GM15510 (cell line): ENCODE results near the gene RAB25.

Experiments used
- POLR2A ChIP-seq: IDR thresholded peaks from 3 replicates; pipeline ENCODE4 v1.6.1; 2011; ENCODE audit warnings: borderline replicate concordance; ENCODE audit not compliant: insufficient read length; ENCODE audit errors: extremely low read depth

Gene RAB25

DNA sequence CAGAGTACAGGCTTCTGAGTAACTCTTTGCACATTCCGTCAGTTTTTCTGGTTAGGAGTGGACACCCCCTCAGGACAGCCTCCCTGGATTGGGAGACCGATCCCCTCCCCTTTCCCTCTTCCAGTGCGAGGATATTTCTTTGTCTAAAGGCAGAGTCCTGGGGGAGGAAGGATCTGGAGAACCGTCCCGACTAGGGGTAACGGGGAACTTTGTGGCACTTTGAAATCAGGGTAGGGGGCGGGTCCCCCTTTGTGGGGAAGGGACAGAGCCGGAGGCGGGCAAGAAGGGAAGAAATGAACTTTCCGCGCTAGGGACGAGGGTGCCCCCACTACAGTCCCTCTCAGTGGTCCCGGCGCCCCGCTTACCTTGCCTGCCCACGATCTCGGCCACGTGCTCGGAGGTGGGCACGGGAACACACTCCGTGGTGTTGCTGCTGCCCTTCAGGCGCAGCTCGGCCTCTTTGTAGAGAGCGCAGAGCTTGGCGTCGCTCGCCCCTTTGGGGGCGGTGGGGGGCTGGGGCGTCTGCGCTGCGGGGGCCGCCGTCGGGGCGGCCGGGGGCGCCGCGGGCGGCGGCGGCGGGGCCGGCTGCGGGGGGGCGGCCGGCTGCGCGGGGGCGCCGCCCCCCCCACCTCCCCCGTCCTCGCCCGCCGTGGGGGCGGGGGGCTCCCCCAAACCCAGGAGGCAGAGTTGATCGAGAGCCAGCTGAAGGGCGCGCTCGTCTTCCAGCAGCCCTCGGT lies 20.4 kb downstream of the RAB25 start:
- TF ChIP-seq POLR2A: no peak

GRCh38 chr1:156081917-156082308 lies 21.0 kb downstream of the RAB25 start:
- no peak for TF ChIP-seq POLR2A

DNA sequence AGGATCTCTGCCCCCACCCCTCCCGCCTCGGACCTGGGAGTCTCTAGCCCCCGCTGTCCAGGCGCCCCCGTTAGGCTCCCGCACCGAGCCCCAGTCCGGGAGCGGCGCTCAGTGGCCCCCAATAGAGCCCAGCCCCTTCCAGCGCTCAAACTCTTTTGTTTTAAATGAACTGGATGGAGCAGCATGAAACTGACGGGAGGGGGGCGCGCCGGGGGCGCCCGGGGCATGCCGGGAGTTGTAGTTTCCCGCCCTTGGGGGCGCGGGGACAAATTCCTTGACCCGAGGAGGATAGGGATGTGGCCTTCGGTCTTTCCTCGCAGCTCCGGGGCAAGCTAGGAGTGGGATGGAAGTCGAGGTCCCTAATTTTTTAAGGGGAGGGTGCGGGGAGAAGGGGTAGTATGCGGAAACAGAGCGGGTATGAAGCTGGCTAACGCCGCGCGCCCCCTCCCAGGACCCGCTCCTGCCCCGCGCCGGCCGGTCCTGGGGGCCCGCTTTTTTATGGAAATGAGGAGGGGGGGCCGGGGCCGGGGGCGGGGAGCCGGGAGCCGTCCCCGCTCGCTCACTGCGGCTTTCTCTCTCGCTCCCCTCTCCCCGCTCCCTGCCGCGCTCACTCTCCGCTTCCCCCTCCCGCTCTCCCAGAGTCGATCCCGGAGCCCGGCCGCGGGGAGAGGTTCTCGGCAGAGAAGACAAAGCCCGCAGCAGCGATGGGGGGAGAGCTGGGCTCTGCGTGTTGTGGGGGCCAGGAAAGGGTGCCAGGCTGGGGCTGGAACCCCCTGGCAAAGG lies 21.5 kb downstream of the RAB25 start, which contains the start of gene MEX3A:
Gene MEX3A, minus strand, starts transcription at position 157 of the 783 bp plus-strand sequence. CDS start 467 bp downstream, outside the sequence.
- no peak for TF ChIP-seq POLR2A

DNA sequence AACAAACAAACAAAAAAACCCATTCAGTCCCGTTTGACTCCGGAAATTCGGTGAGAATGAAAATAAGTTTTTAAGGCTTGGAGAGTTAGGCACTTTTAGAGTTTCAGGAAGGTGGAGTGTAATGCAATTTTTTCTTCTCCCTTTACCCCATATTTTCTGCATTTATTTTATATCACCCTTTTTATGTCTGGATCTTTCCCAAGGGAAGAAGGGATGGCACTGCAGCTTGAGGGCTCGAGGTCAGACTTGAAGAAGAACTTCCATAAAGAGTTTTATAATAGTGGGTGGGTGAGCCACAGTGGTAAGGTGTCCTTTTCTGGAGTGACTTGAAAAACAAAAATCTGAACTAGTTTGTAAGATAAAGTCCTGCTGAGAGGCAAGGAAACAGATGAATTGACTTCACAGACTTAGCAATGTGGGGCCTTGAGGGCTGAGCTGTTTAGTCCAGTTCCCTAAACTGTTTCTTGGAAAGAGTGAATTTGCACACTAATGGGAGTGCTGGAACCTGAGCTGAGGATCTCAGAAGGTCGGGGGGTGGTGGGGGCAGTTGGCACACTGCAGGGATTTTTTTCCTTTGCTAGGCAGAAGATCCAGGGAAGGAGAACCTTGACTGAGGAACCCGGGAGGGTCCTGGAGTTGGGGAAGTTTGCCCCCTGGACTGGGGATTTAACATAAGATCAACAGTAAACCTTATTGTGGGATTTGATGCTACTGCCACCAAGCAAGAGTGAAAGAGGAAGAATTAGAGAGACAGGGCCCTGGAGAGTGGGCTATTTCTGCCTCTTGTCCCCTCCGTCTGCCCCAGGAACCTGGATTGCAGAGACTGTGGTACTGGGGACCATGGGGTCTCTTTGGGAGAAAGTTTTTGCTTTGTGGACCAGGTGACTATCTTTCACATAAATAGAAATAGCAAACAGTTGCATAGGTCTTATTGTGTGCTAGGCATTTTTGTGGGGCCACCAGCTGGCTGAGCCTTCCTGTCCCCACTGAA lies 23.1 kb downstream of the RAB25 start:
- TF ChIP-seq POLR2A: no peak

DNA sequence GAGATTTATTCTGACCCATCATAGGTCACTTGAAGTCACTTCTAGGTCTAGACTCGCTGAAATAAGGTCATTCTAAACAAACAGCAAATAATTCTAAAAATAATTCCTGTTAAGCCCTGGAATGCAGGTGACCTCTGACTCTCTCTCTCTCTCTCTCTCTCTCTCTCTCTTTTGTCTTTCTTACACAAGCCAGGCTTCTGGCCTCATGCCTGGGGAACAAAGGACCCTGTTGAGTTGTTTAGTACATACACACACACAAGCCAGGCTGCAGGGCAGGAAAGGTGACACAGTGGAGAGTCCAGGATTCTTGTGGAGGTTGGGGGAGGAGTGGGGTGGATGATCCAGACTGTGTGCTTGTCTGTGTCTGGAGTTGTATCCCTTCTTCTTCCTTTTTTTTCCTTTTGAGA lies 25.3 kb downstream of the RAB25 start:
- TF ChIP-seq POLR2A: no peak

- TF ChIP-seq POLR2A: no peak
Measured at GRCh38 chr1:156089704-156090103, 28.7 kb downstream of the RAB25 start.

GRCh38 chr1:156090138-156090839 lies 29.3 kb downstream of the RAB25 start:
- no peak for TF ChIP-seq POLR2A

- TF ChIP-seq POLR2A: no peak
Measured at GRCh38 chr1:156090840-156091188, 29.9 kb downstream of the RAB25 start.

DNA sequence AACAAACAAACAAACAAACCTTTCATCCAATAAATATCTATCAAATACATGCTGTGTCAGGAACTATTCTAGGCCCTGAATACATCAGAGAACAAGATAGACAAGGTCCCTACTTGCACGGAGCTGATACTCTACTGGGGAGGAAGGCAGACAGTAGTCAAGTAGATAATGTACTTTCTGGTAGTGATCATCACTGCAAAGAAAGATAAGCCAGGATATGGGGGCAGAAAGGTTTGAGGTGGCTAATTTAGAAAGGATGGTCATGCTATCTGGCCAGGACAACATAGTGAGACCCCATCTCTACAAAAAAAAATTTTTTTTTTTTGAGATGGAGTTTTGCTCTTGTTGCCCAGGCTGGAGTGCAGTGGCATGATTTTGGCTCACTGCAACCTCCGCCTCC lies 30.6 kb downstream of the RAB25 start:
- TF ChIP-seq POLR2A: no peak

GRCh38 chr1:156095906-156096508 lies 35.0 kb downstream of the RAB25 start:
- TF ChIP-seq POLR2A: no peak

- no peak for TF ChIP-seq POLR2A
Measured at GRCh38 chr1:156096640-156097391, 35.9 kb downstream of the RAB25 start.

DNA sequence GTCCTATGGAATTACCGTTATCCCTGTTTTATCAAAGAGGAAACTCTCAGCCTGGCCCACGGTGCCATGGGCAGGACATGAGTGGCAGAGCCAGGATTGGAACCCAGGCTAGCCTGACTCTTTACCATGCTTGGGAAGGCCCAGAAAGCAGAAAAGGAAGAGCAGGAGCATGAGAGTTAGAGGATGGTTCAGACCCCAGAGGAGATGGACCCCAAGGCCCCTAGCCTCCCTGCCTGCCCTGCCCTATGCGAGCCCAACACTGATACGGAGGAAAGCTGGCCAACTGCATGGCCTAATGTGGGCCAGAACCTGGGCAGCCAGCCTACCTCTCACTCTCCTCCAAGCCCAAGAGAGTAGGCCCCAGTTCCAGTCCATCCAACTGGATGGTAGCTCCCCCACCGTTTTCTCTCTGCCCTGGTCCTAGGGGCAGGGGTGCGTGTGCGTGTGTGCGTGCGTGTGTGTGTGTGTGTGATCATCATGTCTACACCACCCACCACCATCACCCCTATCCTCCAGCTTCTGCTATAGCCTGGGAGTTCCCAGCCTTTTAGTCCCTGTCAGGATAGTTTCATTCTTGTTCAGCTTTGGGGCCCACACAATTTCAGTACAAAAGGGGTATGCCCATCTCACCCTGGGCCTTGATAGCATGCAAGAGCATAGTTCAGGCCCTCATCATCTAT lies 36.7 kb downstream of the RAB25 start:
- no peak for TF ChIP-seq POLR2A

DNA sequence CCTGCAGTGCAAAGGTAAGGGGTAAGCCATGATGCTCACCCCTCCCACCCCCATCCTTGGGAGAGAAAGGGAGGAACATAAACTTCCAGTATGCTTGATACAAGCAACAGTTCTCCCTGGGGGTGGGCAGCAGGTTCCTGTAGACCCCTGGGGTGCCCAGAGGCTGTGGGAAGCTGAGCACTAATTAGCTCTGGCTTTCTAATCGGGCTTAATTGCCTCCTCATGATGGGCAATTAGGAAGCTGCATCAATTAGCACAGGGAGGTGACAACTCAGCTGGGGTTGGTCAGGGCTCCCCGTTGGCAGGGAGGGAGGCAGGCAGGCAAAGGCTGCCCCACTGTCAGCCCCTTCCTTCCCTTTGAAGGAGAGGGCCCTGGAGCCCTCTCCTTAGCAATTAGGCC lies 37.8 kb downstream of the RAB25 start:
- no peak for TF ChIP-seq POLR2A

GRCh38 chr1:156099282-156099681 lies 38.3 kb downstream of the RAB25 start:
- TF ChIP-seq POLR2A: no peak
